ENCODE data around the gene CDK19.
"Not testable (repeated sequence)": the region's sequence is repeated elsewhere in the genome, so short reads cannot be mapped to it uniquely, and the experiment has no call there.

Gene CDK19

DNA sequence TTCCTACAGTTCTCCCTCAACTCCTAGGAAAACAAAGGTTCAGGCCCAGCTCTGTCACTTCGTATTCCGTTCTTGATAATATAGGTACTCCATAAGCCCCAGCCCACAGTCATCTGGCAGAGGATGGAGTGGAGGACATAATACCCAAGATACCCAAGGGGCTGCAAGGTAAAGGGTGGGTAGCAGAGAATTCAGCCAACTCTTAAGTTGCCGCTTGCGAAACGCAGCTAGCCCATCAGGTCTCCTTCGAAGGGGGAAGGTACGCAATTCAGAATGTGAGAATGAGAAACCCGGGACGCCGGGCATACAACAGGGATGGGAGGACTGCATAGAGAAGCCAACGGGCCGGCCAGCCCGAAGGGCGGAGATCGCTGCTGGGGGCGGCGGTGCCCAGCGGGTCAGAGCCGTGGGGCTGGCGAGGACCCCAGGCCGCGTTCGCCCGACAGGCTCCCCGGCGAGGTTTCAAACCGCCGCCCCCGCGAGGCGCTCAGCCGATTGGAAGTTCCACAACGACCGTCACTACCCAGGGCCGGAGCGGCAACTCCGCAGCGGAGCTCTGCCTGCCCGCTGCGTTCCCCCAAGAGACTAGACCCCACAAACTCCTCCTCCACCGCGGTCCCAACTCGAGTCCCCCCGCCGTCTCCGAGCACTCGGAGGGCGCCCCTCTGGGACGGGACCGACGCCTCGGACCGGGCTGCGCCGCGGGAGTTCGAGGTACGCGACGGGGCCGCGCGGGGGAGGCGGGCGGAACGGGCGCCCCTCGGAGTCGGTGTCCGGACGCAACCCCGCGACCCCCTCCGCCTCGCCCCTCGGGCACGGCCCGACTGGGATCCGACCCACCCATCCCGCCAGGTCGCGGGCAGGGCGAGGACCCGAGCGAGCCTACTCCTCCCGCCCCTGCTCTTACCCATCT, 911 bp downstream of the CDK19 start:
- Histone ChIP-seq H3K4me3 (ENCODE audit: low read depth in 1 of 5, low read length in 5 of 5) (peak overlapping the region; percentile 75 to 99 (median 82)), H3K27me3 (ENCODE audit: control insufficient read depth in 5 of 5, insufficient read depth in 4 of 5, low read length in 5 of 5) (no peaks in the 10 kb centered on the region), H3K9me3 (ENCODE audit: control insufficient read depth in 5 of 5, low read length in 5 of 5) (no peaks in the 10 kb centered on the region), H3K27ac (ENCODE audit: low read depth, low read length) (peak overlapping the region; percentile 78), H3K9ac (ENCODE audit: low read length in 5 of 5) (peak overlapping the region; percentile 59 to 89 (median 75)), H3K4me1 (ENCODE audit: control insufficient read depth in 5 of 5, insufficient read depth in 5 of 5, low read length in 5 of 5) (peaks cover 4 to 24% (median 16%) of the 10 kb centered on the region in 5 donors), H3K36me3 (ENCODE audit: control insufficient read depth in 5 of 5, insufficient read depth in 5 of 5, low read length in 5 of 5) (no peaks in the 10 kb centered on the region)

GRCh38 chr6:110813338-110814101, 1.7 kb downstream of the CDK19 start:
- Histone ChIP-seq H3K9ac (ENCODE audit: low read length in 5 of 5) (peak overlapping the region in 4 of 5 donors; percentile 59 to 89 (median 74)), H3K36me3 (ENCODE audit: control insufficient read depth in 5 of 5, insufficient read depth in 5 of 5, low read length in 5 of 5) (no peaks in the 10 kb centered on the region), H3K9me3 (ENCODE audit: control insufficient read depth in 5 of 5, low read length in 5 of 5) (no peaks in the 10 kb centered on the region), H3K27ac (ENCODE audit: low read depth, low read length) (peak overlapping the region; percentile 78), H3K4me1 (ENCODE audit: control insufficient read depth in 5 of 5, insufficient read depth in 5 of 5, low read length in 5 of 5) (peaks cover 4 to 24% (median 16%) of the 10 kb centered on the region in 5 donors), H3K4me3 (ENCODE audit: low read depth in 1 of 5, low read length in 5 of 5) (peak overlapping the region; percentile 75 to 99 (median 82)), H3K27me3 (ENCODE audit: control insufficient read depth in 5 of 5, insufficient read depth in 4 of 5, low read length in 5 of 5) (no peaks in the 10 kb centered on the region)

DNA sequence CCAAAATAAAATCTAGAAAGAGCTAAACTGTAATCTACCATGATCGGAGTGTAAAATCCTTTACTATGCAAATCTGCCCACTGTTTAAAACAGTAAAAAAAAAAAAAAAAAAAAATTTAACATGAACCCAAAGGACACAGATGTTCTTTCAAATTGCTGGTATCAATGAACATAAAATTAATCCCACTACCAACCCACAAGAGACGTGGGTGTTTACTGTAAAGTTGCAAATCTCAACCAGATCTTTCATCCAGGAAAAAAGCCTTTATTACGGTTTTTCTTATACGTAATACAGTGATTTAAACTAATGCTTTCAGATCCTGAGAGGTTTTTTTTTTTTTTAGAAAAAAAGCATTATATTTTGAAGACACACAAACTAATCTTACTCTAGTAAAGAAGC, 2.5 kb downstream of the CDK19 start:
- Histone ChIP-seq H3K4me1 (ENCODE audit: control insufficient read depth in 5 of 5, insufficient read depth in 5 of 5, low read length in 5 of 5) (peaks cover 4 to 24% (median 16%) of the 10 kb centered on the region in 5 donors), H3K4me3 (ENCODE audit: low read depth in 1 of 5, low read length in 5 of 5) (no peak overlapping the region), H3K36me3 (ENCODE audit: control insufficient read depth in 5 of 5, insufficient read depth in 5 of 5, low read length in 5 of 5) (no peaks in the 10 kb centered on the region), H3K9ac (ENCODE audit: low read length in 5 of 5) (no peak overlapping the region), H3K9me3 (ENCODE audit: control insufficient read depth in 5 of 5, low read length in 5 of 5) (no peaks in the 10 kb centered on the region), H3K27me3 (ENCODE audit: control insufficient read depth in 5 of 5, insufficient read depth in 4 of 5, low read length in 5 of 5) (no peaks in the 10 kb centered on the region), H3K27ac (ENCODE audit: low read depth, low read length) (no peak overlapping the region)

DNA sequence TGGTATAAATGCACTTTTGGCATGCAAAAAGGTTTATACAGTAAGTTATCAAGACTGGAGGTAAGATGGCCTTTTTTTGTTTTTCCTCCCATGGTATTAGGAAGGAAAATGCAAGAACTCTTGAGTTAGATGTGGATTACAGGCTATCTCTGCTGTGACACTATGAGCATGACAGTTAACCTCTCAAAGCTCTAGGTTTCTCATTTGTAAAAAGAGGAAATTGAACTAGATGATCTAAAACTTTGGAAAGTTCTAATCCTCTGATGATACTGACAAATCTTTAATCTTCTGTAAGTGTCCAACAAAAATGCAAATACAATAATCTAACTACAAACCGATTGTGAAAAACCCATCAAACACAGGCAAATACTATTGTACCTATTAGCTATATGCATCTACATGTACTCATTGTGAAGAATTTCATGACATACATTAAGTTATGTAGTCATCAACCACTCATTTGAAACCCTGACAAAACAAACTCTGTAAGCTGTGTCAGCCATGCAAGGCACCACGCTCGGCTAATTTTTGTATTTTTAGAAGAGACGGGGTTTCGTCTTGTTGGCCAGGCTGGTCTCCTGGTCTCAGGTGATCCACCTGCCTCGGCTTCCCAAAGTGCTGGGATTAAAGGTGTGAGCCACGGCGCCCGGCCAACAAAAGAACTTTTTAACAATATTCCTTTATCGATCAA, 4.2 kb downstream of the CDK19 start:
- Histone ChIP-seq H3K27ac (ENCODE audit: low read depth, low read length) (no peak overlapping the region), H3K9ac (ENCODE audit: low read length in 5 of 5) (no peak overlapping the region)

DNA sequence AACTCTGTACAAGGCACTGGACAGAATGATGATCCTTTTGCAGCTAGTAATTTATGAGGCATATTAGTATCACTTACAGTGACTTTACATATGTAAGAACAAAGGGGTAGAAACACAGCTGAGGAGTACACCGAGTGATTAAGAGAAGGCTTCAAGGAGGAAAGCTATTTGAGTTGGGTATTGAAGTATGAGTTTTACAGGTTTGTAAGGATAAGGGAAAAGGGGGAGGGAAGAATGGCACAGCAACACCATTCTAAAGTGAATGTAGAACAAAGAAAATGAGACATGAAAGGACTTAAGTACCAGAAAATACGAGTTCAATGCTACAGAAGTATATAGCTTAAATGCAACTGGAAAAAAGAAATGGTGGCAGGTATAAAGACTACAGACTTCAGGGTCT, 5.5 kb downstream of the CDK19 start:
- Histone ChIP-seq H3K27me3 (ENCODE audit: control insufficient read depth in 5 of 5, insufficient read depth in 4 of 5, low read length in 5 of 5) (no peaks in the 10 kb centered on the region), H3K27ac (ENCODE audit: low read depth, low read length) (no peak overlapping the region), H3K9ac (ENCODE audit: low read length in 5 of 5) (no peak overlapping the region), H3K36me3 (ENCODE audit: control insufficient read depth in 5 of 5, insufficient read depth in 5 of 5, low read length in 5 of 5) (no peaks in the 10 kb centered on the region), H3K9me3 (ENCODE audit: control insufficient read depth in 5 of 5, low read length in 5 of 5) (no peaks in the 10 kb centered on the region), H3K4me3 (ENCODE audit: low read depth in 1 of 5, low read length in 5 of 5) (no peak overlapping the region), H3K4me1 (ENCODE audit: control insufficient read depth in 5 of 5, insufficient read depth in 5 of 5, low read length in 5 of 5) (peaks cover 4 to 11% (median 8%) of the 10 kb centered on the region in 5 donors)

More for the DNA sequence above, 4.2 kb downstream of the CDK19 start:
- Histone ChIP-seq H3K36me3 (ENCODE audit: control insufficient read depth in 5 of 5, insufficient read depth in 5 of 5, low read length in 5 of 5) (no peaks in the 10 kb centered on the region), H3K4me1 (ENCODE audit: control insufficient read depth in 5 of 5, insufficient read depth in 5 of 5, low read length in 5 of 5) (peaks cover 4 to 17% (median 12%) of the 10 kb centered on the region in 5 donors), H3K27me3 (ENCODE audit: control insufficient read depth in 5 of 5, insufficient read depth in 4 of 5, low read length in 5 of 5) (no peaks in the 10 kb centered on the region), H3K9me3 (ENCODE audit: control insufficient read depth in 5 of 5, low read length in 5 of 5) (no peaks in the 10 kb centered on the region), H3K4me3 (ENCODE audit: low read depth in 1 of 5, low read length in 5 of 5) (no peak overlapping the region)

GRCh38 chr6:110802175-110802574, 13.1 kb downstream of the CDK19 start:
- not testable (repeated sequence) for H3K9me3 ChIP-seq (ENCODE audit: control insufficient read depth in 5 of 5, low read length in 5 of 5); H3K4me3 ChIP-seq (ENCODE audit: low read depth in 1 of 5, low read length in 5 of 5); H3K36me3 ChIP-seq (ENCODE audit: control insufficient read depth in 5 of 5, insufficient read depth in 5 of 5, low read length in 5 of 5); H3K27me3 ChIP-seq (ENCODE audit: control insufficient read depth in 5 of 5, insufficient read depth in 4 of 5, low read length in 5 of 5); H3K9ac ChIP-seq (ENCODE audit: low read length in 5 of 5); H3K27ac ChIP-seq (ENCODE audit: low read depth, low read length); H3K4me1 ChIP-seq (ENCODE audit: control insufficient read depth in 5 of 5, insufficient read depth in 5 of 5, low read length in 5 of 5)

DNA sequence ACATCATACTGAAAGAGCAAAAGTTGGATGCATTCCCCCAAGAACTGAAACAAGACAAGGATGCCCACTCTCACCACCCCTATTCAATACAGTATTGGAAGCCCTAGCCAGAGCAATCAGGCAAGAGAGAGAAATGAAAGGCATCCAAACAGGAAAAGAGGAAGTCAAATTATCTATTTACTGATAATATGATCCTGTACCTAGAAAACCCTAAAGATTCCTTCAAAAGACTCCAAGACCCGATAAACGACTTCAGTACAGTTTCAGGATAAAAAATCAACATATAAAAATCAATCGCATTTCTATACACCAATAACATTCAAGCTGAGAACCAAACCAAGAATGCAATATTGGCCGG, 14.5 kb downstream of the CDK19 start:
- Histone ChIP-seq H3K9ac (ENCODE audit: low read length in 5 of 5) (no peak overlapping the region), H3K9me3 (ENCODE audit: control insufficient read depth in 5 of 5, low read length in 5 of 5) (peaks cover 0 to 3% (median 0%) of the 10 kb centered on the region in 5 donors), H3K27ac (ENCODE audit: low read depth, low read length) (no peak overlapping the region), H3K27me3 (ENCODE audit: control insufficient read depth in 5 of 5, insufficient read depth in 4 of 5, low read length in 5 of 5) (no peaks in the 10 kb centered on the region), H3K4me3 (ENCODE audit: low read depth in 1 of 5, low read length in 5 of 5) (no peak overlapping the region), H3K36me3 (ENCODE audit: control insufficient read depth in 5 of 5, insufficient read depth in 5 of 5, low read length in 5 of 5) (no peaks in the 10 kb centered on the region), H3K4me1 (ENCODE audit: control insufficient read depth in 5 of 5, insufficient read depth in 5 of 5, low read length in 5 of 5) (no peaks in the 10 kb centered on the region)

GRCh38 chr6:110800196-110800838, 15.0 kb downstream of the CDK19 start:
- H3K27me3 ChIP-seq (ENCODE audit: control insufficient read depth in 5 of 5, insufficient read depth in 4 of 5, low read length in 5 of 5): no peaks in the 10 kb centered on the region
- no peak overlapping the region for H3K4me3 ChIP-seq (ENCODE audit: low read depth in 1 of 5, low read length in 5 of 5)
- no peak overlapping the region for H3K27ac ChIP-seq (ENCODE audit: low read depth, low read length)
- no peaks in the 10 kb centered on the region for H3K36me3 ChIP-seq (ENCODE audit: control insufficient read depth in 5 of 5, insufficient read depth in 5 of 5, low read length in 5 of 5)
- peaks cover 0 to 3% (median 0%) of the 10 kb centered on the region in 5 donors for H3K9me3 ChIP-seq (ENCODE audit: control insufficient read depth in 5 of 5, low read length in 5 of 5)
- H3K9ac ChIP-seq (ENCODE audit: low read length in 5 of 5): no peak overlapping the region
- H3K4me1 ChIP-seq (ENCODE audit: control insufficient read depth in 5 of 5, insufficient read depth in 5 of 5, low read length in 5 of 5): no peaks in the 10 kb centered on the region

DNA sequence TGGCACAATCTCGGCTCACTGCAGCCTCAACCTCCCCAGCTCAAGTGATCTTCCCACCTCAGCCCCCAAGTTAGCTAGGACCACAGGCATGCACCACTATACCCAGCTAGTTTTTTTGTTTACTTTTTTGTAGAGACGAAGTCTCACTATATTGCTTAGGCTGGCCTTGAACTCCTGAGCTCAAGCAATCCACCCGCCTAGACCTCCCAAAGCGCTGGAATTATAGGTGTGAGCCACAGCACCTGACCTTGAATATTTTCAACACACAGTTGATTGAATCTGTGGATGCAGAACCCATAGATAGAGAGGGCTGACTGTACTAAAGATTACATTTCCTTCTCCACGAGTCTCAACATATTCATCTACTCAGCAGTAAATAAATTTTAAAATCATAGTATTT, 15.6 kb downstream of the CDK19 start:
- no peak overlapping the region for H3K4me3 ChIP-seq (ENCODE audit: low read depth in 1 of 5, low read length in 5 of 5)
- H3K27me3 ChIP-seq (ENCODE audit: control insufficient read depth in 5 of 5, insufficient read depth in 4 of 5, low read length in 5 of 5): no peaks in the 10 kb centered on the region
- H3K9me3 ChIP-seq (ENCODE audit: control insufficient read depth in 5 of 5, low read length in 5 of 5): peaks cover 0 to 3% (median 0%) of the 10 kb centered on the region in 5 donors
- H3K27ac ChIP-seq (ENCODE audit: low read depth, low read length): no peak overlapping the region
- no peaks in the 10 kb centered on the region for H3K36me3 ChIP-seq (ENCODE audit: control insufficient read depth in 5 of 5, insufficient read depth in 5 of 5, low read length in 5 of 5)
- H3K9ac ChIP-seq (ENCODE audit: low read length in 5 of 5): no peak overlapping the region
- H3K4me1 ChIP-seq (ENCODE audit: control insufficient read depth in 5 of 5, insufficient read depth in 5 of 5, low read length in 5 of 5): no peaks in the 10 kb centered on the region
